Measurements from ENCODE around the gene MMP27. TPM values are rescaled to one million over a fixed set of nuclear protein-coding genes. Genes with fewer than 3 reads are reported as not detected.

MMP27 gene
- total RNA-seq, 4 donors from 2014 or later = 0.22 to 0.67 TPM; not detected in 2

DNA sequence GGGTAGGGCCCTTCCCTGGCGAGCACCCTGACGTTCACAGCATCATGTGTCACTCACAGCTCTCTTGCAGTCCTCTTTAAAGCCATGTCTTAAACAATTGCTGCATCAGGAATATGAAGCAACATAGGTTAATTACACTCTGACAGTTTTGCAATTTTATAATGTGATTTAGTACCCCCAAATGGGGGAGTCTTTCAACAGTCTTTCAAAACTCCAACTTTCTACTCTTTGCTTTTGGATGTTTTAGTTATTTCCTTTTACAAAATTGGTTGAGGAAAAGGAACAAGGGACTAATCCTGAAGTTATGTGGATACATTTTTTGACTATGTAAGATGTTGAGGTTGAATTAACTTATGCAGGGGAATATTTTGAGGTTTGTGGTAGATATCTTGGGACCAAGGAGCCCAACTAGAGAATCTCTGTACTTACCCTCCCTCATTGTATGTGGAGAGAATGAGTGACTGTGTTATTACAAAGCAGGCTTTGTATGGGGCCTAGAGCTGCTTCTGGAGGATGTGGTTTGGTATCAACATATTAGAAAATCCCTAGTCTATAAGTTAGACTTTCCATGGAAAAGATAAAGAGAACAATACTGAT lies 19.4 kb upstream of the MMP27 start, which contains the start of gene MMP8:
Gene MMP8, minus strand, starts transcription at position 51 of the 597 bp plus-strand sequence. CDS start 99 bp downstream, outside the sequence.
- Histone ChIP-seq H3K4me3 (replicated peaks in 1 of 3) (no peak within 1 kb of the TSS), H3K9me3 (no peaks in the 10 kb centered on the region), H3K27ac (no peak within 1 kb of the TSS), H3K4me1 (no peaks in the 10 kb centered on the region), H3K36me3 (no peaks in the 10 kb centered on the region), H3K27me3 (no peaks in the 10 kb centered on the region)
- TF ChIP-seq, protein P1, sequence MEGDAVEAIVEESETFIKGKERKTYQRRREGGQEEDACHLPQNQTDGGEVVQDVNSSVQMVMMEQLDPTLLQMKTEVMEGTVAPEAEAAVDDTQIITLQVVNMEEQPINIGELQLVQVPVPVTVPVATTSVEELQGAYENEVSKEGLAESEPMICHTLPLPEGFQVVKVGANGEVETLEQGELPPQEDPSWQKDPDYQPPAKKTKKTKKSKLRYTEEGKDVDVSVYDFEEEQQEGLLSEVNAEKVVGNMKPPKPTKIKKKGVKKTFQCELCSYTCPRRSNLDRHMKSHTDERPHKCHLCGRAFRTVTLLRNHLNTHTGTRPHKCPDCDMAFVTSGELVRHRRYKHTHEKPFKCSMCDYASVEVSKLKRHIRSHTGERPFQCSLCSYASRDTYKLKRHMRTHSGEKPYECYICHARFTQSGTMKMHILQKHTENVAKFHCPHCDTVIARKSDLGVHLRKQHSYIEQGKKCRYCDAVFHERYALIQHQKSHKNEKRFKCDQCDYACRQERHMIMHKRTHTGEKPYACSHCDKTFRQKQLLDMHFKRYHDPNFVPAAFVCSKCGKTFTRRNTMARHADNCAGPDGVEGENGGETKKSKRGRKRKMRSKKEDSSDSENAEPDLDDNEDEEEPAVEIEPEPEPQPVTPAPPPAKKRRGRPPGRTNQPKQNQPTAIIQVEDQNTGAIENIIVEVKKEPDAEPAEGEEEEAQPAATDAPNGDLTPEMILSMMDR (IDR thresholded peaks at IDR 0.05) = no peak
- TF ChIP-seq POLR2A (IDR thresholded peaks at IDR 0.05) = no peak
- intact Hi-C loops (cut with DNase I) = no loop called here
- no peak for DNase-seq
- whole genome bisulfite sequencing, 2 donors = 38% methylated on average over 2 of the region's 2 CpGs

DNA sequence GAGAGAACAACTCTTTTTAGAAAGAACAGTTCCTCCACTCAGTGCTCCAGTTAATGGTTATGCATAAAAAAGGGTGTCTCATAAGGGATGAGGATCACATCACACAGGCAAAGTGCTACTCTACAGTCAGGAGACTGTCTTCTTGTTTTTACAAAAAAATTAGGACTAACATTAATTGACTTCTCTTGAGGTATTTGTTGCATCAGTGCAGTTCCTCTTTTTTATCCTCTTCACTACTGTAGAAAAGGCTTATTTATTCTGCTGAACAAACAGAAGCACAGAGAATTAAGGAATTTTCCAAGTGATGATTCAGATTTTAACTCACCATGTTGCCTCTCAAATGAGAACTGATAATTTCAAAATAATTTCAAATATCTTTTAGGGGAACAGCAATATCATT lies 17.3 kb upstream of the MMP27 start:
- no peak overlapping the region for H3K4me3 ChIP-seq (replicated peaks in 1 of 3)
- intact Hi-C loops (cut with DNase I) = no loop called here
- no peaks in the 10 kb centered on the region for H3K27me3 ChIP-seq
- no peak for TF ChIP-seq POLR2A (IDR thresholded peaks at IDR 0.05)
- TF ChIP-seq, protein P1 (IDR thresholded peaks at IDR 0.05) = no peak
- H3K4me1 ChIP-seq = no peaks in the 10 kb centered on the region
- H3K36me3 ChIP-seq = no peaks in the 10 kb centered on the region
- no peak overlapping the region for H3K27ac ChIP-seq
- H3K9me3 ChIP-seq = no peaks in the 10 kb centered on the region
- no peak for DNase-seq

DNA sequence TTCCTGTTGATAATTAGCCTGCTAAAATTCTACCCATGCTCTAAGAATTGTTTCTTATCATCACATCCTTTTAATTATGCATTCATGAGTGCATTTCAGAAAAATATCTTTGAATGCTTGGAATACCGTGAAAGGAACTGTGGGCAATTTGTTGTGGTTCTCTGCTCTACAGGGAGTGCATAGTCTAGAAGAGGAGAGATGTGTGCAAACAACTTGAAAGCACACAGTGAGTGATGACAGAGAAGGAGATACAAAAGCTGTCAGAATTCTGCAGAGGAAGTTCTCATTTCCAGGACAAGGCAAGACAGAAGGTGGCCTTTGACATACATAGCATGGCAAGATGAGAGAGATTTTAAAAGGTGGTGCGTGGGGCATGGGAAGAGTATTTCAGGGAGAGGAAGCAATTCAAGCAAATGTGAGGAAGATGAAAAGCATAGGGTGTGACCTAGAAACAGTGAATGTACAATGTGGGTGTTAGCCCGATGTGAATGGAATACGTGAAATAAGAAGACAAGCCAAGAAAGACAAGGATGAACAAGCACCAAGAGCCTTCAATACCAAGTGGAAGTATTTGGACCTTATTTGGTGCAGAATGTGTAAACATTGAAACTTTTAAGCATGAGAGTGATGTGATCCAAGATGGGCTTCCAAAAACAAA lies 14.2 kb upstream of the MMP27 start:
- WGBS, 2 donors = 47 to 53% methylated on average over 4 of the region's 4 CpGs
- no peak for TF ChIP-seq POLR2A (IDR thresholded peaks at IDR 0.05)
- TF ChIP-seq, protein P1 (IDR thresholded peaks at IDR 0.05) = no peak
- no peak overlapping the region for H3K27ac ChIP-seq
- H3K36me3 ChIP-seq = no peaks in the 10 kb centered on the region
- H3K27me3 ChIP-seq = no peaks in the 10 kb centered on the region
- intact Hi-C loops (cut with DNase I) = no loop called here
- DNase-seq = no peak
- no peaks in the 10 kb centered on the region for H3K4me1 ChIP-seq
- H3K9me3 ChIP-seq = no peaks in the 10 kb centered on the region
- H3K4me3 ChIP-seq (replicated peaks in 1 of 3) = no peak overlapping the region

DNA sequence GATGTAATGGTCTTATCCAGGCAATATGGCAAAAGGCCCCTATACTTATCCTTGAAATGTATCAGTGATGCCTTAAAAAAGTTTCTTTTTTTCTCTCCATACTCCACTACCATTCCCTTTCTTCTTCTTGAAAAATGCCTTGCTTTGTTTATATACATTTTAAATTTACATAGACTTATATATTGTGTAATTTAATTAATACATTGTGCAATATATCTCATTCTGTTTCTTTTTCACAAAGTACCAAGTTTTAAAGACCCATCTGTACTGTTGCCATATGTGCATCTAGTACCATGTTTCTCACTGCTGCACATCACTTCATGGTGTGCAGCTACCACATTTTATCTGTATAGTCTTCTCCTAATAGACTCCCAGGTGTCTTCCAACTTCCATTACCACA lies 11.7 kb upstream of the MMP27 start:
- no peaks in the 10 kb centered on the region for H3K36me3 ChIP-seq
- TF ChIP-seq POLR2A (IDR thresholded peaks at IDR 0.05) = no peak
- no peak overlapping the region for H3K27ac ChIP-seq
- H3K27me3 ChIP-seq = no peaks in the 10 kb centered on the region
- intact Hi-C loops (cut with DNase I) = no loop called here
- no peak for DNase-seq
- no peak overlapping the region for H3K4me3 ChIP-seq (replicated peaks in 1 of 3)
- no peaks in the 10 kb centered on the region for H3K9me3 ChIP-seq
- no peaks in the 10 kb centered on the region for H3K4me1 ChIP-seq

DNA sequence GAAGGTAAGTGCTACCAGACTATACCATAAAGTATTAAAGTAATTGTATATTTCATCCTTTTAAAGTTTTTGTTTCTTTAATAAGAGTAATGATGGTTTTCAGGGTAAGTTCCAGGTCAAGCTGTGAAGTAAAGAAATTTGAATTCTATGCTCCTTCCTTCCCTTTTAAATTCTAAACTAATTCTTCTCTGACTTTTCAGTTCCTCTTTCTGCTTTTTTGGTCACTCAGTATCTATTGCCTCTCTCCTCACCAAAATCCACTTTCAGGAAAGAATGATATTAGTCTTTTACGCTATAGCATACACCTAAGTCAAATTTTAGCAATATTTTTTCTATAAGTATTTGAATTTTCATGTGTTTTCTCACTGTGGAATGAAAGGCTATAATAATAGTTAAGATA lies 11.0 kb upstream of the MMP27 start:
- H3K4me3 ChIP-seq (replicated peaks in 1 of 3) = no peak overlapping the region
- H3K9me3 ChIP-seq = no peaks in the 10 kb centered on the region
- intact Hi-C loops (cut with DNase I) = no loop called here
- no peak overlapping the region for H3K27ac ChIP-seq
- TF ChIP-seq, protein P1 (IDR thresholded peaks at IDR 0.05) = no peak
- no peak for TF ChIP-seq POLR2A (IDR thresholded peaks at IDR 0.05)
- H3K27me3 ChIP-seq = no peaks in the 10 kb centered on the region
- WGBS, 2 donors = 86% methylated on average over 1 of the region's 1 CpG
- DNase-seq = no peak
- no peaks in the 10 kb centered on the region for H3K4me1 ChIP-seq
- no peaks in the 10 kb centered on the region for H3K36me3 ChIP-seq

All from thyroid gland (tissue), 4 donors.